HEK293 (cell line): Measurements from ENCODE around the gene RNU1-3.
"Not testable (repeated sequence)": the region's sequence is repeated elsewhere in the genome, so short reads cannot be mapped to it uniquely, and the experiment has no call there.

ENCODE experiments used
- CTCF ChIA-PET: fragments of 350-600 bp; formaldehyde crosslinking; extraction: SDS; loops from one replicate; lab custom pipeline; 2021; ENCODE audit warnings: antibody characterized with exemption; lab: Yijun Ruan, JAX
- POLR2A ChIA-PET: fragments of 300-600 bp; formaldehyde crosslinking; extraction: SDS; loops from one replicate; lab custom pipeline; 2020; ENCODE audit warnings: antibody characterized with exemption, inconsistent platforms; lab: Yijun Ruan, JAX
- H3K27ac ChIP-seq: fragments of 200-500 bp; sonication (Bioruptor generic); 2 replicates; pipeline ENCODE4 v1.5.1; 2014; ENCODE audit warnings: low read depth, low read length, control low read depth, inconsistent platforms; ENCODE audit errors: extremely low read depth
- H3K36me3 ChIP-seq, 2 experiments: fragments of 200-500 bp in 1 of 2; sonication (Bioruptor generic) in 1 of 2; 1 replicate in 1 of 2; 2 replicates in 1 of 2; pipeline ENCODE4 v1.5.1; 2014 to 2017; ENCODE audit warnings: inconsistent platforms in 2 of 2, low read length in 2 of 2; ENCODE audit not compliant: control insufficient read depth in 2 of 2, insufficient read depth in 1 of 2
- H3K4me1 ChIP-seq: fragments of 200-500 bp; sonication (Bioruptor generic); 2 replicates; pipeline ENCODE4 v1.5.1; 2014; ENCODE audit warnings: mild to moderate bottlenecking, low read length, inconsistent platforms; ENCODE audit not compliant: control insufficient read depth, insufficient read depth
- H3K4me3 ChIP-seq: 2 replicates; pipeline ENCODE4 v1.5.1; 2011; ENCODE audit warnings: low read depth, mild to moderate bottlenecking, control low read depth, low read length, moderate library complexity
- H3K9me3 ChIP-seq: fragments of 200-500 bp; sonication (Bioruptor generic); 2 replicates; pipeline ENCODE4 v1.5.1; 2014; ENCODE audit warnings: low read depth, low read length, inconsistent platforms; ENCODE audit not compliant: control insufficient read depth, insufficient read depth
- GLIS1 ChIP-seq: fragments of 450-650 bp; formaldehyde crosslinking; IDR thresholded peaks from 2 replicates; pipeline ENCODE4 v1.5.1; 2016; ENCODE audit warnings: missing biosample characterization, missing genetic modification characterization
- GLIS2 ChIP-seq: fragments of 450-650 bp; formaldehyde crosslinking; IDR thresholded peaks from 2 replicates; pipeline ENCODE4 v1.5.1; 2016; ENCODE audit warnings: missing biosample characterization, missing genetic modification characterization
- ZNF2 ChIP-seq: fragments of 450-650 bp; formaldehyde crosslinking; IDR thresholded peaks from 2 replicates; pipeline ENCODE4 v1.5.1; 2016; ENCODE audit warnings: missing biosample characterization, missing genetic modification characterization
- ZNF600 ChIP-seq: fragments of 450-650 bp; formaldehyde crosslinking; IDR thresholded peaks from 2 replicates; pipeline ENCODE4 v1.5.1; 2016; ENCODE audit warnings: missing biosample characterization, missing genetic modification characterization
- TF ChIP-seq, protein P1 (sequence below): fragments of 450-650 bp; formaldehyde crosslinking; IDR thresholded peaks from 2 replicates; pipeline ENCODE4 v1.5.1; 2016; ENCODE audit warnings: missing biosample characterization, missing genetic modification characterization
- TF ChIP-seq, protein P2 (sequence below): fragments of 450-650 bp; formaldehyde crosslinking; IDR thresholded peaks from 2 replicates; pipeline ENCODE4 v1.5.1; 2017; ENCODE audit warnings: missing biosample characterization, missing genetic modification characterization

RNU1-3 gene

DNA sequence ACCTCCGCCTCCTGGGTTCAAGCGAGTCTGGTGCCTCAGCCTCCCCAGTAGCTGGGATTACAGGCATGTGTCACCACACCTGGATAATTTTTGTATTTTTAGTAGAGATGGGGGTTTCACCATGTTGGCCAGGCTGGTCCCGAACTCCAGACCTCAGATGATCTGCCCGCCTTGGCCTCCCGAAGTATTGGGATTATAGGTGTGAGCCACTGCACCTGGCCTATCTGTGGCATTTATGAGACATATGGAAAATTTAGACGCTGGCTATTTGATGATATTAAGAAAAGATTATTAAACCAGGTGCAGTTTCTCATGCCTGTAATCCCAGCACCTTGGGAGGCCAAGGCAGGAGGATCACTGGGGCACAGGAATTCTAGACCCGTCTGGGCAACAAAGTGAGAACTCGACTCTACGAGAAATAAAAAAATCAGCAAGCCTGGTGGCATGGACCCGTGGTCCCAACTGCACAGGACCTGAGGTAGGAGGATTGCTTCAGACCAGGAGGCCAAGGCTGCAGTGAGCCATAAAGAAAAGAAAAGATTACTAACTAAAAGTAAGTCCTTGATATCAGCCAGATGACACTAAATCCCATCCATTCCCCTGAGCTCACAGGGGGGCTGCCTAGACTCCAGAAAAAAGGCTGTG, 30.1 kb downstream of the RNU1-3 start:
- peaks cover 24 to 34% of the 10 kb centered on the region in 2 experiments for H3K36me3 ChIP-seq
- H3K9me3 ChIP-seq, H3K27ac ChIP-seq, H3K4me1 ChIP-seq, POLR2A ChIA-PET, H3K4me3 ChIP-seq: not testable (repeated sequence)
- CTCF ChIA-PET = interaction anchor here (0.7 to 1.1 kb wide), 2 partner anchors 8 to 12 kb away, joined by 3 to 8 read pairs; no protein-coding TSS in a partner anchor
- TF ChIP-seq GLIS2 (tag by site-specific recombination) = peak; percentile 25; the same call in 1 of the 2 replicates

DNA sequence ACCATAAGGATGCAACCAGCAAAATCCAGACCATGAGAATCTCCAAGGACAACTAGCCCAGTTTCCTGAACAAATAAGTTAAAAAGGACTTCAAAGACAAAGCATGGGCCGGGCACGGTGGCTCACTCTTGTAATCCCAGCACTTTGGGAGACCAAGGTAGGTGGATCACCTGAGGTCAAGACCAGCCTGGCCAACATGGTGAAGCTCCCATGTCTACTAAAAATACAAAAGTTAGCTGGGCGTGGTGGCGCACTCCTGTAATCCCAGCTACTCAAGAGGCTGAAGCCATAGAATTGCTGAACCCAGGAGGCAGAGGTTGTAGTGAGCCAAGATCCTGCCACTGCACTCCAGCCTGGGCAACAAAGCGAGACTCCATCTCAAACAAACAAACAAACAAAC, 30.8 kb downstream of the RNU1-3 start:
- not testable (repeated sequence) for H3K9me3 ChIP-seq, H3K4me1 ChIP-seq, H3K27ac ChIP-seq, H3K4me3 ChIP-seq
- POLR2A ChIA-PET = interaction anchor here (1.4 kb wide), 1 partner anchor 15 kb away, joined by 8 read pairs; no protein-coding TSS in a partner anchor
- 0 out of 2 replicates have a peak, but pooled peaks have one; percentile 14 for TF ChIP-seq ZNF600 (tag by site-specific recombination)
- peaks cover 24 to 41% of the 10 kb centered on the region in 2 experiments for H3K36me3 ChIP-seq
- CTCF ChIA-PET = interaction anchor here (0.7 to 2.6 kb wide), 2 partner anchors 8 to 11 kb away, joined by 3 to 14 read pairs; no protein-coding TSS in a partner anchor

DNA sequence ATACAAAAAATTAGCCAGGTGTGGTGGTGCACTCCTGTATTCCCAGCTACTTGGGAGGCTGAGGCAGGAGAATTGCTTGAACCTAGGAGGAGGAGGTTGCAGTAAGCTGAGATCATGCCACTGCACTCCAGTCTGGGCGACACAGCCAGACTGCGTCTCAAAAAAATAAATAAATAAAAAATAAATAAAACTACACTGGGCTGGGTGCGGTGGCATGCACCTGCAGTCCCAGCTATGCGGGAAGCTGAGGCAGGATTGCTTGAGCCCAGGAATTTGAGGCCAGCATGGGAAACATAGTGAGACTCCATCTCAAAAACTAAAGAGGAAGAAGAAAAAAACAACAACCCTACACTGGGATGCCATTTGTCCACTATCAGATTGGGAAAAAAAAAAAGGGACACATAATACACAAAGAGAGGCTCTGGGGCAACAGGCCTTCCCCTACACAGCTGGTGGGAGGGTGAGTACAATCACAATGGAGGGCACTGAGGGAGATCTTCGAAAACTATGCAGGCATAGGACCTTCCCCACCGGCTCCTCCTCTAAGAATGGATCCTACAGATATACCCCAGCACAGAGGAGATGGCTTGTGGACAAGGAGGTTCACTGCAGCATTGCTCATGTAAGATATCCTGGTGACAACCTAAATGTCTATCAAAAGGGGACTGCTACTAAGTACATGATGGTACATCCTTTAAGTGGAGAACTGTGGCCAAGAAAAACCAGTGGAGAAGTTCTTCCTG, 33.0 kb downstream of the RNU1-3 start:
- H3K36me3 ChIP-seq = peaks cover 34 to 62% of the 10 kb centered on the region in 2 experiments
- POLR2A ChIA-PET = interaction anchor here (0.7 to 1.2 kb wide), 2 partner anchors 13 to 70 kb away, joined by 5 read pairs; no protein-coding TSS in a partner anchor
- H3K9me3 ChIP-seq, H3K4me1 ChIP-seq, H3K27ac ChIP-seq, H3K4me3 ChIP-seq: not testable (repeated sequence)
- CTCF ChIA-PET = interaction anchor here (0.6 to 2.6 kb wide), 3 partner anchors 8 to 22 kb away, joined by 3 to 14 read pairs (median 9); no protein-coding TSS in a partner anchor

DNA sequence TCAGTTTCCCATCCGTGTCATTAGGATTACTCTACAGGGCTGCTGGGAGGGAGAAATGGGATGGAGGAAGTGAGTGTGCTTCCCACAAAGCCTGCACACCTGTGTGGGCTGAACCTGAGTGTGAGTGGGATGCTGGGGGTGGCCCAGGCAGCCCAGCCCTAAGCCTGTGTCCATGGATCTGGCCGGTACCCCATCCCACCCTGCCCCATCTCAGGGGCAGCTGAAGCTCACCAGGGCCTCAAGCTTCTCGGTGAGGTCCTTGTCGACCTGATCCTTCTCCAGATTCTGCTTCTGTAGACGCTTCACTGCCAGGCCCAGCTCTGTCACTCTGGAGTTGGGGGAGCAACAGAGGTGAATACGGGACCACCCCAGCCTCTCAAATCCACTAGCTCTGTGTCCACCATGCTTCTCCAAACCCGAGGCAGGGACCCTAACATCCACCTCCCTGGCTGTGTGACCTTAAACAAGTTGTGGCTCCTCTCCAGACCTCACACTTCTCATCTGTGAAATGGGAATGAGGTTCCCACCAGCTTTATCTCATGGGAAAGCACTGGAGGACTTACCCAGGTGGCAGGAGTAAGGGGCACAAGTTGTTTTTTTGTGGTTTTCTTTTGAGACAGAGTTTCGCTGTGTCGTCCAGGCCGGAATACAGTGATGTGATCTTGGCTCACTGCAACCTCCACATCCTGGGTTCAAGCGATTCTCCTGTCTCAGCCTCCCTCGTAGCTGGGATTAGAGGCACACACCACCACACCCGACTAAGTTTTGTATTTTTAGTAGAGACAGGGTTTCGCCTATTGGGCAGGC, 34.5 kb downstream of the RNU1-3 start:
- CTCF ChIA-PET = interaction anchor here (0.5 to 2.4 kb wide), 4 partner anchors 11 to 553 kb away, joined by 3 to 9 read pairs (median 3); partner anchors contain the start of gene RNU1-1
- H3K9me3 ChIP-seq, H3K4me3 ChIP-seq, POLR2A ChIA-PET, H3K27ac ChIP-seq, H3K4me1 ChIP-seq: not testable (repeated sequence)
- H3K36me3 ChIP-seq = peaks cover 34 to 73% of the 10 kb centered on the region in 2 experiments

DNA sequence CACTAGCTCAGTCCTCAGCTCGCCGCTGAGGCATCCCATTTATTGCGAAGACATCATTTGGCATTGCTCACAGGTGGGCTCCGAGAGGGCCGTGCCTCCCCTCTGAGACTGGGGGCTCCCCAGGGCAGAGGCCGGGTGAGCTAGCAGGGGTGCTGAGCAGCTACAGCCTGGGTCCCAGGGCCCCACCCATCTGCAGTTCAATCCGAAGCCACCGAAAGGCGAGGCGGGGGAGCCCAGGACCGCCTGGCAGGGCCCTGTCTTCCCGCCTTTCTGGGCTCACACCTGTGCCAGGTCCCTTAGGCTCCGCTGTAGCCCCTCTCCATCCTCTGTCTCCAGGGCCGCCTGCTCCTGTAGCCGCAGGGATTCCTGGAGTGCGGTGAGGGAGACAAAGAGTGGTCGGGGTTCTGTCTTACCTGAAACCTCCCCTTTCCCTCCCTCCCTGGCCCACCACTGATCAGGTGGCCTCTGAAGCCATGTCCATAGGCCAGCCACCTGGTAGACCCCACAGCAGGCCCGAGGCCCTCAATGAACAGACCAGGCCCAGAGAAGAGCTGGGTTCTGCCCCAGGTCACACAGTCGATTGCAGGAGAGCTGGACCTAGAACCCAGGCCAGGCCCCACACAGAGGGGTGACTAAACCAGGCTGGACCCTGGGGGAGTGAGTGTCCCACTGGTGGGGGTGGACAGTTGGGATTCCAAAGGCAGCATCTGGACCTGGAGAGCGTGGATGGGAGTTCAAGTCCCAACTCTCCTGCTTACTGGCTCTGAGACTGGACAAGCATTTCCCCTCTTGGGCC, 35.3 kb downstream of the RNU1-3 start:
- Histone ChIP-seq H3K36me3 (peaks cover 34 to 75% of the 10 kb centered on the region in 2 experiments), H3K4me3 (no peak overlapping the region), H3K9me3 (no peaks in the 10 kb centered on the region), H3K27ac (no peak overlapping the region), H3K4me1 (no peaks in the 10 kb centered on the region)
- POLR2A ChIA-PET = interaction anchor here (0.6 kb wide), 1 partner anchor 1133 kb away, joined by 5 read pairs; no protein-coding TSS in a partner anchor
- CTCF ChIA-PET = interaction anchor here (0.5 to 2.4 kb wide), 4 partner anchors 10 to 554 kb away, joined by 3 to 9 read pairs (median 4); no protein-coding TSS in a partner anchor
- TF ChIP-seq ZNF2 (tag by site-specific recombination) = no peak
- TF ChIP-seq, protein P1, sequence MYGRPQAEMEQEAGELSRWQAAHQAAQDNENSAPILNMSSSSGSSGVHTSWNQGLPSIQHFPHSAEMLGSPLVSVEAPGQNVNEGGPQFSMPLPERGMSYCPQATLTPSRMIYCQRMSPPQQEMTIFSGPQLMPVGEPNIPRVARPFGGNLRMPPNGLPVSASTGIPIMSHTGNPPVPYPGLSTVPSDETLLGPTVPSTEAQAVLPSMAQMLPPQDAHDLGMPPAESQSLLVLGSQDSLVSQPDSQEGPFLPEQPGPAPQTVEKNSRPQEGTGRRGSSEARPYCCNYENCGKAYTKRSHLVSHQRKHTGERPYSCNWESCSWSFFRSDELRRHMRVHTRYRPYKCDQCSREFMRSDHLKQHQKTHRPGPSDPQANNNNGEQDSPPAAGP (tag by site-specific recombination) = no peak
- 0 out of 2 replicates have a peak, but pooled peaks have one; percentile 41 for TF ChIP-seq GLIS1 (tag by site-specific recombination)
- TF ChIP-seq, protein P2, sequence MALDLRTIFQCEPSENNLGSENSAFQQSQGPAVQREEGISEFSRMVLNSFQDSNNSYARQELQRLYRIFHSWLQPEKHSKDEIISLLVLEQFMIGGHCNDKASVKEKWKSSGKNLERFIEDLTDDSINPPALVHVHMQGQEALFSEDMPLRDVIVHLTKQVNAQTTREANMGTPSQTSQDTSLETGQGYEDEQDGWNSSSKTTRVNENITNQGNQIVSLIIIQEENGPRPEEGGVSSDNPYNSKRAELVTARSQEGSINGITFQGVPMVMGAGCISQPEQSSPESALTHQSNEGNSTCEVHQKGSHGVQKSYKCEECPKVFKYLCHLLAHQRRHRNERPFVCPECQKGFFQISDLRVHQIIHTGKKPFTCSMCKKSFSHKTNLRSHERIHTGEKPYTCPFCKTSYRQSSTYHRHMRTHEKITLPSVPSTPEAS (tag by site-specific recombination) = no peak
